GM23248 (cell line): Measurements from ENCODE around the gene CD300LG.

Source experiments
- EZH2 ChIP-seq: fragments of 200-600 bp; sonication (generic); IDR thresholded peaks from 2 replicates; pipeline ENCODE4 v1.6.1; 2018; ENCODE audit warnings: antibody characterized with exemption, mild to moderate bottlenecking; ENCODE audit not compliant: insufficient read depth, poor library complexity, severe bottlenecking
- EZH2phosphoT487 ChIP-seq: fragments of 200-600 bp; sonication (generic); IDR thresholded peaks from 2 replicates; pipeline ENCODE4 v1.6.1; 2018; ENCODE audit warnings: antibody characterized with exemption, moderate library complexity, mild to moderate bottlenecking, low read depth; ENCODE audit not compliant: insufficient read depth

- TF ChIP-seq EZH2 = no peak
- no peak for TF ChIP-seq EZH2phosphoT487
Observed at GRCh38 chr17:43907425-43907981, 60.5 kb downstream of the CD300LG start, which contains the start of gene MPP2.
